Measurements from ENCODE around the gene MYH14.

Gene MYH14

DNA sequence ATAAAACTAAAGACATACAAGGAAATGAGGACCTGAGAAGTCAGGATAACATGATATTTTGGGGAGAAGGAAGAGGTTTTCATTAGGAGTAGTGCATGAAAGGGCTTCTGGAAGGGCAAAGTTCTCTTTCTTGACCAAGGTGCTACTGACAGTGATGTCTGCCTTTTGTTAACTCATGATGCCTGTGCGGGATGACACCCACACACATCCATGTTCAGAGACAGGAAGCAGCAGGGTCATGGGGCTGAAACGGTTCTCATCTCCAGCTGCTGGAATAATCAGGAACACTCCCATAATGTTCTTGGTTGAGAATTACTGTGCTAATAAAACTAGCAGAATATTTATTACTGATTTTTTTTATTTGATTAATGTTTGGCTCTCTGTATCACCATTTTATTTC, 96.6 kb downstream of the MYH14 start:
- DNase-seq = no peak

DNA sequence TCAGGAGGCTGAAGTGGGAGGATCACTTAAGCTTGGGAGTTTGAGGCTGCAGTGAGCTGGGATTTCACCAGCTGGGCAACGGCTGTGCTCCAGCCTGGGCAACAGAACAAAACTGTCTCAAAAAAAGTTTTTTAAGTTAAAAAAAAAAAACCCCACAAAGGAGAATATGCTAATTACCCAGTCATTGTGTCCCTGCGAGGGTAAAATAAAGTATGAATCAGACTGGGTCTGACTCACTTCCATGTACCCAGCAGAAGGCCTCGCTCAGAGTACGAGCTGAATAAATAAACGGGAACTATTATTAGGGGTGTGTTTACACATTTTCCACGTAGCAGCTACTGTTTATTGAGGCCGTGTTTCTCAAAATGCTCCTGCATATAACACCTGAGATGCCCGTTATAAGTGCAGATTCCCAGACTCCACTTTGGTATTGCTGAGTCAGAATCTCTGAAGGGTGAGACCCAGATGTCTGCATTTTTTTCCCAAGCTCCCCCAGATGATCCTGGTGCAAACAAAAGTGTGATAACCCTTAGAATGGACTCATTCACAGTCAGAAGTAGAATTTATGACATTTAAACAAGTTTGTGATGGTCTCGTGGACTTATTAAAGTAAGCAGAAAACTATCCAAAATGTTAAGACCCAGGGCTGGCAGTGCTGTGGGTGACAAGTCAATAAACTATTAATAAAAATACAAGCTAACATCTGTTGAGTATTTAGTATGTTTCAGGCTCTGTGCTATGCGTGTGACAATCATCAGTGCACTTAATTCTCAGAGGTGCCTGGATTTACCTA, 97.6 kb downstream of the MYH14 start:
- no peak for DNase-seq

DNA sequence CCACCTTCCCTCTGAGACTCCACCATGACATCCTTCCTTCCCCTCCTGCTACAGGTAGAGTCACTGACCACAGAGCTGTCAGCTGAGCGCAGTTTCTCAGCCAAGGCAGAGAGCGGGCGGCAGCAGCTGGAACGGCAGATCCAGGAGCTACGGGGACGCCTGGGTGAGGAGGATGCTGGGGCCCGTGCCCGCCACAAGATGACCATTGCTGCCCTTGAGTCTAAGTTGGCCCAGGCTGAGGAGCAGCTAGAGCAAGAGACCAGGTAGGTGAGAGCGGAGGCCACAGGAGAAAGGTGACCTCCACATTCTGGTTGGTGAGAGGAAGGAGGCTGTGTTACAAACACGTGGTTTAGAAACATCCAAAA, 98.2 kb downstream of the MYH14 start:
- no peak for DNase-seq

DNA sequence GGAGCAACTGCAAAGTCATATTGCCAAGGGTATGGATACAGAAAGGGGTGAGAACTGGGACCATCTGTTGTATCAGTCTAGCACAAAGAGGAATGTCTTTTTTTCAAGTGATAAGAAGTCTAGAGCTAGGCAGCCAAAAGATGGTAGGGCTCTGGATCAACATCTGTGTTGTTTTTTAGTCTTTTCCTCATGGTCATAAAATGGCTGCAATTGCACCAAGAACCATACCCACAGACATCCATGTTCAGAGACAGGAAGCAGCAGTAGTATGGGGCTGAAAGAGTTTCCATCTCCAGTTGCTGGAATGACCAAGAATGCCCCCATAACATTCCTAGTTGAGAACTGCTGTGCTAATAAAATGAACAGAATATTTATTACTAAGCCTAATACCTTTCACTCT, 100.1 kb downstream of the MYH14 start:
- no peak for DNase-seq

DNA sequence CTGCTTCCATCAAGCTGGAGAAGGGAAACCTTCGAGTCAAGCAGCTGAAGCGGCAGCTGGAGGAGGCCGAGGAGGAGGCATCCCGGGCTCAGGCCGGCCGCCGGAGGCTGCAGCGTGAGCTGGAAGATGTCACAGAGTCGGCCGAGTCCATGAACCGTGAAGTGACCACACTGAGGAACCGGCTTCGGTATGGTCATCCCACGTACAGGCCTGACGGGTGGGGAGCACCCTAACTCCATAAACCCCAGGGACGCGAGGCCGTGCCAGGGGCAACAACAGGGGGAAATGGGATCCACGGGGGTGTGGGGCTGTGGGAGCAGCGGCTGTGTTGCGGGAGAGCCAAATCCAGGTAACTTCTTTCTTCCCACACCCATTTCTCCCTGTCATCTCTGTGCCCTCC, 105.6 kb downstream of the MYH14 start:
- no peak for DNase-seq

DNA sequence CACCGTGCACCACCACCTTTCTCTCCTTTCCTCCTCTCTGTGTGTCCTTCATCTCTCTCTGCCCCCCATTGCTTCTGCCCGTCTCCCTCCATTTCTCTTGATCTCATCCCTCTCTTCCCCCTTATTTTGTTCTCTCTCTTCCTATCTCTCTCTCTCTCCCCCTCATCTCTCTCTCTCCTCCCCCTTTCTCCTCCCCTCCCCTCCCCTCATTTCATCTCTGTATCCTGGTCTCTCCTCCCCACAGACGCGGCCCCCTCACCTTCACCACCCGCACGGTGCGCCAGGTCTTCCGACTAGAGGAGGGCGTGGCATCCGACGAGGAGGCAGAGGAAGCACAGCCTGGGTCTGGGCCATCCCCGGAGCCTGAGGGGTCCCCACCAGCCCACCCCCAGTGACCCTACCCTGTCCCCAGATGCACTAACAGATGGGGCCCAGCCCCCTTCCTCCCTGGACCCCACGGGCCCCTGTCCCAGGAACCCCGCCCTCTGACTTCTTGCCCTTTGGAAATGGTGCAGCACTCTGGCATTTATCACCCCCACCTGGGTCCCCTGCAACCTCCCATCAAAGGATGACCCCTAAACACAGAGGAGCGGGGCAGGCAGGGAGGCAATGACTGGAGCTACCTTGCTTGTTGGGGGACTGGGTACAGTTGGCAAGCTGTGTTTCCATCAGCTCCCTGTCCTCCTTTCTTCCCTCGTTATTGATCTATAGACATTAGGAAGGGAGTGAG, 106.1 kb downstream of the MYH14 start:
- DNase-seq = no peak

DNA sequence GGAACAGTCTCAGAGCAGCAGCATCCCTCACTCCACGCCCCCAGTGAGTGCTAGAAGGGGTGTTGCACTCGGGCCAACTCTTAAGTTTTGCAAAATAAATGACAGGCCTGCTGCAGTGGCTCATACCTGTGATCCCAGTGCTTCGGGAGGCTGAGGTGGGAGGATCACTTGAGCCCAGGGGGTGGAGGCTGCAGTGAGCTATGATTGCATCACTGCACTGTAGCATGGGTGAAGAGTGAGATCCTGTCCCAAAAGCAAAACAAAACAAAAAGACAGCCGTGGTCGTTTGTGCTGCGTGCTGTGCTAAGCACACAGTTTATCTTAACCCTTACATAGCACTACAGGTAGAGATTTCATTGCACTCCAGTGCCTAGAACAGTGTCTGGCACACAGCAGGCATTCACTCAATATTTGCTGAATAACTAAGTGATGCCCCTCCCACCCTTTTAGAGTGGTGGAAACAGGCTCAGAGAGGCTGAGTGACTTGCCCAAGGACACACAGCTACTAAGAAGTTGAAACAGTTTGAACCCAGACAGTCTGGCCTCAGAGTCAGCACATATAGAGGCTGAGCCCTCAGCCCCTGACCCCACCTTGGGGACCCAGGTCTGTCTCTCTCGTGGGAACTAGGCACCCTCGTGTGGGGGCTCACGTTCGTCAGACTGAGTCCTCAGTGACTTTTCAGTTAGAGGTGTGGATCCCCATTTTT, 107.5 kb downstream of the MYH14 start:
- no peak for DNase-seq

DNA sequence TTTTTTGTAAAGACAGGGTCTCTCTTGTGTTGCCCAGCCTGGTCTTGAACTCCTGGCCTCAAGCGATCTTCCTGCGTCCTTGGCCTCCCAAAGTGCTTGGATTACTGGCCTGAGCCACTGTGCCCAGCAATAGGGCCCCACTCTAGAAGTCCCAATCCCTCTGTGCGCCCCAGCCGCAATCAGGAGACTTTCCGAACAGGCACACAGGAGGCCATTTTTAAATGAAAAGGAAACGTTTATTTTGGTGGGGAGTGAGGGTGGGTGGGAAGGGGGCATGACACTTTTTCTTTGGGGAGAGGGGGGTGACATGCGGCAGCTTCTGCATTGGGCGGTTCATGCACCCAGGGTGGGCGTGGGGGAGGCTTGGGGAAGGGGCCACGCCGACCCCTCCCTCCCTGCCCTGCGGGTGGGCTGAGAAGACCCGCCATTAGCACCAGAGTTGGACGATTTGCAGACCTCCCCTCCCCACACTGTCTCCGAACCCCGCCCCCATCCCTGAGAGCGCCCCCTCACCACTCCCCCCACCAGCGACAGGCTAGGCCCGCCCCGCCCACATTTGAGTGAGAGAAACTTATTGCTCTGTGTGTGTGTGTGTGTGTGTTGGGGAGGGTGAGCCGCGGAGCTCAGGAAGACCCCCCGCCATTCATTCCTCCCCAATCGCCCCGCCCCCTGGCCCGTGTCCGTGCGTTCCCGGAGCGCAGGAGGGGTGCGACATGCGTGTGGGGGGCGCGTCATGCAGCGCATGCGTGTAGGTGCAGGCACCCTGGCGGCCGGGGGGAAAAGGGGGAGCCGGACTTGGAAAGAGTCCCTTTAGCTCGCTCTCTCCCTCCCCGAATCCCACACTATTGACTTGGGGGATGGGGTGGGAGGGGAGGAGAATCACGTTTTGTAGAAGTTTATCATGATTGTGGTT, 108.6 kb downstream of the MYH14 start:
- DNase-seq = no peak

DNA sequence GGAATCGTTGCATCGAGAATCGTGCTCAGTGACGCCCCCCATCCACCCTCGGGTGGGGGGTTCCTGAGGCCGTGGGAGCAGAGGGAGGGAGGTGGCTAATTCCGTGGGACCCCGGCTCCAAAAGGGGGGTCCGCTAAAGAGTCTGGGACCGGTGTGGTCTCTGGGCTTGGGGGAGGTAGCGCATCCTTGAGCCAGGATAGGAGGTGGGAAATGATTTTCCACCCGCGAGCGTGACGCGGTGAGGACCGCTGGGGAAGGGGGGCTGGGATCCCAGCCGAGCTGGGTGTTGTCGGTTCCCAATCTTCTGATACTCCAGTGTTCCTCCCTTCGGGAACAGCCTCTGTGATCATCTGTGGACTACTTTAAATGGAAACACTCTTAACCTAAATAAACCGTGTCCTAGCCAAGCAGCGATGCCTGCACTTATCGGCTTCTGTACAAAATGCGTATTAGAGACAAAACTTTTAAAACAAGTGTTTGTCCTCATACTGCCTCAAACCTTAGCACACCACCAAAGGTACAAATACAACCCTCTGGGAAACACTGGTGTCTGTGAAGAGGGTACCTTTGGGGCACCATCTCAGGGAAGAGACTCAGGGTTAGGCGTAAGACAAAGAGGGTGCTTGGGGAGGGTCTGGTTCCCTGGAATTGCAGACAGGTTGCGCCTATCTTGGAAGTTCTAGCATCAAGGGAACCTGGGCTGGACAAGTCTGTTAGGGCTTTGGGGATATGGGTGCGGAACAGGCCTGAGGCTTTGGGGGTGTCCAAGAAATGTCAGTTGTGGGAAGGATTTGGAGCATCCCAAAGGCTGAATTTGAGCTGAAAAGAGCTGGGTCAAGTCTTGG, 109.8 kb downstream of the MYH14 start:
- DNase-seq = no peak

DNA sequence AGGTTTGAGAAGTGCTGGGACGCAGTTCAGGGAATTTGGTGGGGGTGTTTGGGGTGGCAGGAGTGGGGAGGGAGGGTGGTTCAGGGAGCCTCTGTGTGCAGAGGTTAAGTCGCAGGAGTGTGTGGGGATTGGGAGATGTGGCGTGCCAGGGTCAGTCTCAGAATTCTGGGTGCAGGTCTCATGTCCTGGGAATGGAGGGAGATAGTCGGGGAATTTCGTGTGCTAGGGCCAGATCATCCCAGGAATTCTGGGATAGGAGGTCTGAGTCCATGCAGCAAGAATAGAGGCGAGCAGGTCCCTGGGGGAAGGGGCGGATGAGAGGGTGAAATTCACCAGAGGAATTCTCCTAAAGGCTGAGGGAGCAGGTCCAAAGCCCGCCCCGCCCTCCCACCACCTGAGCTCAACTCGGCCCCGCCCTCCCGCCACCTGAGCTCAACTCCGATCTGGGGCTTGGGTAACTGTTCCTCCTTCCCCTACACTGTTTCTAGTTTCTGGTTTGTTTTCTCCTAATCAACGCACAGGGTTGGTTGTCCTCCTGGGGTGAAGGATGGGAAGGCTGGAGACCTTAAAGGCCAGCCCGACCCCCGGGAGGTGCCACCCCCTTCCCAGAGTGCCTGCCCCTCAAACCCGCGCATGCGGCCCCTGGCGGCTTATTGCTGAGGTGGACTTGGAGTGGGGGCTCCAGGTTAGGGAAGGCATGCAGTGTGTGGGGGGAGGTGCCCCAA, 110.6 kb downstream of the MYH14 start:
- DNase-seq = no peak

DNA sequence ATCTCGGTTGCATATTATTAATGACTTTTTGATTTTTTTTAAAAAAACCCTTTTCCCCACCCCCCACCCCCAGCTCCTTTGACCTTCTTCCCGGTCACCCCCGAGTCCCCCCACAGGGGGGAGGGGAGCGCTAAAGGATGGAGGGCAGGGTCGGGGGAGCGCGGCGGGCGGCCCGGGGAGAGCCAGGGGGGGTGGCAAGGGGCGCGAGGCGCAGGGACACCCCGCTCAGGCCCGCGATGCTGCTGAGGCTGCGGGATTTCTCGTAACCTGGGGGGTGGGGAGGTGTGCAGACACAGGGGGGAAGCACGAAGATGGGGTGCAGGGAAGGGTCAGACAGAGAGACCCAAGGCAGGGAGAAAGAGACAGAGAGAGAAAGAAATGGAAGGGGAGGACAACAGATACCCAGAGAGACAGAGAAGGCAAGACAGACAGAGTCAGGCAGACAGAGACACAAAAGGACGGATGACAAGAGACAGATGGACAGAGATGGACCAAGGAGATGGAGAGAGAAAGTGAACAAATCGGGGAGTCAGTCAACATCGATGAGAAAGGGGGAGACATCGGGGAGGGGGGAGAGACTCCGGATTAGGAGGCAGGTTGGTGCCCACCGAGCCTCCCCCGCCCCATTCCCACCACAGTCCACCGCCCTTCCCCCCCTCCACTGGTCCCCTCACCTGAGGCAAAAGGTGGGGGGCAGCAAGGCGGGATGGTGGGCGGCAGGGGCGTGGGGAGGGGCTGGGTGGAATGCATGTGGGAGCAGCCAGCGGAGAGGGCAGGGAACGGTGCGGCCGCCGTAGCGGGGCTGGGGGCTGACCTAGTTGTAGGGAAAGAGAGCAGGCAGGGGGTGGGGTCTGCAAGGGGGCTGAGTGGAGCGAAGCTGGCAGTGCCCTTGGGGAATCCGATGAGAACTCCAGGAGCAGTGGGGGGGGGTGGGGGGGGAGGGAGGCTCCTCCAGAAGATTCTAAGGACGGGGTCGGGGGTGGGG, 111.6 kb downstream of the MYH14 start:
- no peak for DNase-seq

DNA sequence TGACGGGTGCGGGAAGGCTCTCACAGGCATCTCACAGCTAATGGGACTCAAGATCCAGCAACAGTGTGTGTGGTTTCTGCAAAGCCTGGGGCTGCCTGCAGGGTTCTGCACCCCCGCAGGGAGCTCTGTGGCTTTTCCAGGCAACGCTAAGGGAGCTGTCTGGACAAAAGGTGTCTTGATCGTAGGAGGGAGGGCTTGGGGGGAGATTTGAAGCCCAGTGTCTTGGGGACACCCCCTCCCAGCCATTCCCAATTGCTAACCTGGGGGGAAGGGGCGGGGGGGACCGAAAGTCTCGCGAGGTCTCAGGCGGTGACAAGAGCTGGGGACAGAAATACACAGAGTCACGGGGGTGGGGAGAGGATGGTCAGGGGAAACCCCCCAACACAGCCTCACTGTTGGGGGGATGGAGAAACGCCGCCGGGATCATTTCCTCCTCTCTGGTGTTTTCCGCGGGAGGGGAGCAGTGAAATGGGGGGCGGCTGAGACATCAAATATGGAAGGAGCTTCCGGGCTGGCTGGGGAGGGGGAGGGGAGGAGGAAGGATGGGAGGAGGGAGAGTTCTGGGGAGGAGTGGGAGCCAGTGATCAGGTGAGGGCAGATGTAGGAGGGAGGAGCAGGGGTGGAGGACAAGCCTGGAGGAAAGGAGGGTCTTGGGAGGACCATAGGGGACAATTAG, 112.5 kb downstream of the MYH14 start:
- no peak for DNase-seq

DNA sequence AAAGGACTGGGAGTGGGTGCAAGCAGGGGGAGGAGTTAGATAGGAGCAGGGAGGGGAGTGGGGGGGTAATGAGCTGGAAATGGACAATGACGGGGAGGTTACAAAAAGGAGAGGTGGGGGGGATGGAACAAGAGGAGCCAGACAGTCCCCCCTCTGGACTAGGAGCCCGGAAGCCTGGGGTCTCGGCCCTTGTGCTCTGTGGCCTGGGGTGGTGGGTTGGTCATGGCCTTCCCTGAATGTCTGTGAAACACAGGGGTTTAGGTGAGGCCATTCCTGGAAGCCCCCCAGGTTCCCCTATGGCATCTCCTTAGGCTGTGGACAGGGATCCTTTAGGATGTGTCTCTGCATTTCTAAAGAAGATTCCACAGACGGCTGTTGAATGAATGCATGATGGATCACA, 113.7 kb downstream of the MYH14 start:
- DNase-seq = no peak

DNA sequence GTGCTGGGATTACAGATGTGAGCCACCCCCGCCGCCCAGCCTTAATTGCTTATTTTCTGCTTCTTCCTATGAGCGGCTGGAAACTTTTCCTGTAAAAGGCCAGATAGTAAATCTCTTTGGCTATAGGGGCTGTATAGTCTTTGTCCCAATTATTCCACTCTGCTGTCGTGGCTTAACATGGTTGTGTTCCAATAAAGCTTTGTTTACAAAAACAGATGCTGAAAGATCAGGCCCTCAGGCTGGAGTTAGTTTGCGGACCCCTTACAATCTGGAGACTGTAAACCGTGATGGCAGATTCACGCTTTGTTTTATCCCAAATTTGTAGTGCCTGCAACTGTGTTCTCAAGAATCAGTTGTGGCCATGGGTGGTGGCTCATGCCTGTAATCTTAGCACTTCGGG, 115.0 kb downstream of the MYH14 start:
- DNase-seq = no peak

DNA sequence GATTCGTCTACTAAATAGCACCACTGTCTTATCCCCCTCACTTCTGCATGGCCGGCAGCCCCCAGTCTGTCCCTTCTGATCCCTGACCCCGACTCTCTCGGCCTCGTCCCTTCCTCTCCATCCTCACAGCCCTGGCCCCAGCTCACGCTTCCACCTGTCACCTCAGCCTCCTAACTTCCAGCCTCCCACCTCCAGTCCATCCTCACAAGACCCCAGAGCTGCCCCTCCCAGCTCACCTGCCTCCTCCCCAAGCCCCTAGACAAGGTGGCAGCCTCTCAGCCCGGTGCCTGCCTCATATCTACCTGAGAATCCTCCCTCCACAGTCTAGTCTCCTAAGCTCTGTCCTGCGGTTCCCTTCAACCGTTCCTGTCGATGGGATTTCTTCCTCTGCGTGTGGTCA, 115.7 kb downstream of the MYH14 start:
- no peak for DNase-seq

DNA sequence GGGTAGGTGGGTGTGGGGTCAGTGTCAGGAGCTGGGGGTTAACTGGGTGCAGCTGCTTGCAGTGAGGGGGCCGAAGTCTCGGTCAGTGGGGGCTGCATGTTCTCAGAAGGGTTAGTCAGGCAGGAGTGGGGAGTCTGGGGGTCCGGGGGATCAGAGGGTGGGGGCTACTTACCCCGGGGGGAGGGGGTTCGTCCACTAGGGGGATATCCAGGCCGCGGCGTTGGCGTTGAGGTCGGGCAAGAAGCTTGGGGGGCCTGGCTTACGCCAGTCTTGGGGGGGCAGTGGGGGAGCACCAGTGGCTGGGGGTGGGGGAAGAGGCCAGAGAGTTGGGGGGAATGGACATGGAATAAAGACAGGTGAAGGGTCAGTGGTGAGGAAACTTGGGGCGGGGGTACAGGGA, 116.6 kb downstream of the MYH14 start:
- no peak for DNase-seq

DNA sequence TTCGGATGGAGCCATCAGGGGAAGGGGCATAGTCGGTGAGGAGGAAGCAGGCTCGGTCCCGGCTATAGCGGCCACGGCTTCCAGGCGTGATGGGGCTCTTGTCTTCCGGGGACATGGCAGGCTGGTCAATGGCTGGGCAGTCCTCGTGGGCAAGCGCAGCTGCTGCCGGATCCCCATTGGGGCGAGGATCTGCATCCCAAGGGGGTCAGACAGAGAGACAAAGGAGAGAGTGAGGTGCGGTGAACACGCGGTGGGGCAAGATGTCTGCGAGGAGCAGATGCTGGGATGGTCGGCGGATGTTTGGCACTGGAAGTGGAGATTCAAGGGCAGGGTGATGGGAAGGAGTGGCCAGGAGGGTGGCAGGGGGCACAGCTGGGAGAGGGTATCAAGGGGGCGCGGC, 117.2 kb downstream of the MYH14 start:
- DNase-seq = no peak

DNA sequence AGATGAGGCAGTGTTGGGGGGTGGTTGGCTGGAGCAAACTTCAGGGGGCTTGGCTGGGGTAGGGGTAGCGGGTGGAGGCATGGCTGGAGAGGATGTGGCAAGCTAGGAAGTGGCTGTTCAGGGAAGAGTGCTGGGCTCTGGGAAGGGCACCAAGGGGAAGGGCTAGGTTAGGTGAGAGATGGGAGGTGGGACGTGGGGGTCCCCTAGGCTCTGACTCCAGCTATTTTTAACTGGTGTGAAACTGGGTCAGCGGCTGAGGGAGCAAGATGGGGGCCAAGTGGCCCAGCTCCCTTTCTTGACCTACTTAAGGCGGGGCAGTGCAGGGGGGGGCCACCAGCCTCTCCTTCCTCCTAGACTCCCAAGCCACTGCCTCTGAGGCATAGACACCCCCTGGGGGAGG, 118.4 kb downstream of the MYH14 start:
- no peak for DNase-seq

DNA sequence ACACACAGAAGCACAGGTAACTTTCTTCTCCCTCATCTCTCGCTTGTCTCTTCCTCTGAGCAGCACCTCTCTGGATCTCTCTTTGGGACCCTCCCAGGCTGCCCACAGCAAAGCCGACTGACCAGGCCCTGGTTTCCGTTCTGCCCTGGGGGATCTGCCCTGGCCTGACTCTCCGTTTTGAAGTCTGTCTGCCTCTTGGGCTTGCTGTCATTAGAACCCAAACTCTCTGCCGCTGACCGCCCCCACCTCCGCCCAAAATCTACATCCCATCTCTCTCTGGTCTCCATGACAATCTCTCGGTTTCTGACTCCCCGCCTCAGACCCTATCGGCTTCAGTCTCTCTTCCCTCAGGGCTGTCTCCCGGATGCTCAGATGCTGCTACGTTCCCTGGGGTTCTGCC, 118.8 kb downstream of the MYH14 start:
- no peak for DNase-seq

Data from CD4-positive, alpha-beta T cell treated with Interleukin-1 beta for 1 hour (primary cell).